Measurements from ENCODE around the gene BLVRA.
"Not testable (repeated sequence)": the region's sequence is repeated elsewhere in the genome, so short reads cannot be mapped to it uniquely, and the experiment has no call there.

The BLVRA gene

GRCh38 chr7:43810195-43810941 lies 51.9 kb downstream of the BLVRA start:
- DNase-seq = not testable (repeated sequence)

GRCh38 chr7:43815373-43815772 lies 56.9 kb downstream of the BLVRA start:
- no peak for DNase-seq

GRCh38 chr7:43816046-43816797 lies 57.7 kb downstream of the BLVRA start:
- DNase-seq = not testable (repeated sequence)

- not testable (repeated sequence) for DNase-seq
Measured at GRCh38 chr7:43823425-43823824, 64.9 kb downstream of the BLVRA start.

- no peak for DNase-seq
Measured at GRCh38 chr7:43823941-43824340, 65.5 kb downstream of the BLVRA start.

GRCh38 chr7:43824513-43824912 lies 66.0 kb downstream of the BLVRA start:
- DNase-seq = not testable (repeated sequence)

- DNase-seq = no peak
Measured at GRCh38 chr7:43824963-43825362, 66.5 kb downstream of the BLVRA start.

- DNase-seq = no peak
Measured at GRCh38 chr7:43825391-43825808, 66.9 kb downstream of the BLVRA start.

- DNase-seq = peak; percentile 12
Measured at GRCh38 chr7:43830917-43831316, 72.4 kb downstream of the BLVRA start.

- peak; percentile 78 for DNase-seq
Measured at GRCh38 chr7:43834463-43835251, 76.2 kb downstream of the BLVRA start.

GRCh38 chr7:43838201-43838658 lies 79.8 kb downstream of the BLVRA start:
- no peak for DNase-seq

GRCh38 chr7:43843296-43843695 lies 84.8 kb downstream of the BLVRA start:
- DNase-seq = no peak

GRCh38 chr7:43844257-43844656 lies 85.8 kb downstream of the BLVRA start:
- no peak for DNase-seq

- no peak for DNase-seq
Measured at GRCh38 chr7:43844662-43845061, 86.2 kb downstream of the BLVRA start.

- no peak for DNase-seq
Measured at GRCh38 chr7:43847496-43847895, 89.0 kb downstream of the BLVRA start.

- DNase-seq = no peak
Measured at GRCh38 chr7:43849047-43849446, 90.6 kb downstream of the BLVRA start.

GRCh38 chr7:43850348-43851116 lies 92.1 kb downstream of the BLVRA start:
- DNase-seq = peak; percentile 85

GRCh38 chr7:43851805-43852204 lies 93.3 kb downstream of the BLVRA start:
- no peak for DNase-seq

- no peak for DNase-seq
Measured at GRCh38 chr7:43855176-43855575, 96.7 kb downstream of the BLVRA start.

- no peak for DNase-seq
Measured at GRCh38 chr7:43856316-43856715, 97.8 kb downstream of the BLVRA start.
